T-helper 2 cell (primary cell): Measurements from ENCODE around the gene STEAP2.
"Not testable (repeated sequence)": the region's sequence is repeated elsewhere in the genome, so short reads cannot be mapped to it uniquely, and the experiment has no call there.

ENCODE experiments used
- DNase-seq, 5 experiments: peaks; one replicate each; pipeline versions ENCODE4 v3.0.0 to v3.0.0-alpha.2; 2012 to 2022
- total RNA-seq, 2 donors: gene quantifications; one replicate each; lab custom pipeline; 2026; lab: John Stamatoyannopoulos, UW

The STEAP2 gene
- total RNA-seq: 0.20 to 0.31 reads per million in 2 donors

DNA sequence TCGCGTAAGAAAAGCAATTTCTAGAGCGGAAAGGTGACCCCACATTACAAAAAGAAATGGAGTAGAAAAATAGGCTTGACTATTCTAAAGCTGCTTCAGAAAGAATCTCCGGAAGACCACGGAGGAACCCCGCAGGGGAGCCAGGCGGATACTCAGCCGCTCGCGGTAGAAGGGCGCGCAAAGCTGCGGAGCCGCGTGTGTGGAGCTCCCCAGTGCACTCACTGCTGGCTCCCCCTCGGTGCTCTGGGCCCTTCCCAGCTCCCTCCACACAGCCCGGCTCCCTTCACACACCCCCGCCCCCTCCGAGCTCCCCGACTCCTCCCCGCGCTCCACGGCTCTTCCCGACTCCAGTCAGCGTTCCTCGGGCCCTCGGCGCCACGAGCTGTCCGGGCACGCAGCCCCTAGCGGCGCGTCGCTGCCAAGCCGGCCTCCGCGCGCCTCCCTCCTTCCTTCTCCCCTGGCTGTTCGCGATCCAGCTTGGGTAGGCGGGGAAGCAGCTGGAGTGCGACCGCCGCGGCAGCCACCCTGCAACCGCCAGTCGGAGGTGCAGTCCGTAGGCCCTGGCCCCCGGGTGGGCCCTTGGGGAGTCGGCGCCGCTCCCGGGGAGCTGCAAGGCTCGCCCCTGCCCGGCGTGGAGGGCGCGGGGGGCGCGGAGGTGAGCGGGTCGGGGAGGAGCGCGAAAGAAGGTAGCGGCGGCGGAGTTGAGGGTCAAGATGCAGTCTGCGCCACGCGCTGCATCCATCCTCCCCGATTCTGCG is at the start of gene STEAP2:
Gene STEAP2 (plus strand): TSS at position 350 of the 758 bp plus-strand sequence. CDS start 13,343 bp downstream, outside the sequence.
- DNase-seq: peak in 1 of 5 experiments; percentile 32

DNA sequence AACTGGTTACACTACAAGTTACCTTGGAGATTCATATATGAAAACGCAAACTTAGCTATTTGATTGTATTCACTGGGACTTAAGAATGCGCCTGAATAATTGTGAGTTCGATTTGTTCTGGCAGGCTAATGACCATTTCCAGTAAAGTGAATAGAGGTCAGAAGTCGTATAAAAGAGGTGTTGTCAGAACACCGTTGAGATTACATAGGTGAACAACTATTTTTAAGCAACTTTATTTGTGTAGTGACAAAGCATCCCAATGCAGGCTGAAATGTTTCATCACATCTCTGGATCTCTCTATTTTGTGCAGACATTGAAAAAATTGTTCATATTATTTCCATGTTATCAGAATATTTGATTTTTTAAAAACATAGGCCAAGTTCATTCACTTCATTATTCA is 48.0 kb upstream of the STEAP2 start:
- no peak for DNase-seq

- no peak for DNase-seq
Observed at GRCh38 chr7:90165724-90166123, 45.8 kb upstream of the STEAP2 start.

DNA sequence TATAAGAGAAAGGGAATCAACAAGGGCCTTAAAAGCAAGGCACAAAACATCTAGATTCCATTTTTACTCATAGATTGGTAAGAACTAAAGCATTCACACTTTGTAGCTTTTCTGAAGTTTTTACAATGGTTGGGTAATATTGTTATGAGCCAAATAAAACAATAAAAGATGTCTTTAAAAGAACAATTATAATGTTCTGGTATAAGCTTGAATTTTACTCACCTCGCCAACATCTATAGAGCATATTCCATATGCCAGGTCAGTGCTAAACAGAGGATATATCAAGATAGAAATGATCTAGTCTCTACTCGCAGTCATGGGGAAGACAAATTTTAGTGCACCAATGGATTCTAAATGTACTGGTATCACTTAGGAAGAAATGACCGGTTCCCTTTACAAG is 45.4 kb upstream of the STEAP2 start:
- DNase-seq: no peak

DNA sequence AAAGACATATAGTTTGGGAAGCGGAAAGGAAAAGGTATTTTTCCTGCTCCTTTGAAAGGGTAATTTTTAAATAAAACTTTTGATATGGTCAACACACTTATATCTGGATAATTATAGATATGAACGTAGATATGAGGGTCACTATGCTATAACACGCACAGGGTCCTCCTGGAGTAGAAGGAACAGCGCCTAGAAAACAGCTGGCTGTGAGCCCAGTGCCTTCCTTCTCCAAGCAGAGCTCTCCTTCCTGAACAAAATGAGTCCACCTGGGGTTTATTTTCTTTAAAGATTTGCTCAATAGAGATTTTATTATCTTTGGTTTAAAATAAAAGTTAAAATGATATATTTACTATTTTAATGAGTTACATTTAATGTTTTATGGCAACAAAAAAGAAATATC is 44.2 kb upstream of the STEAP2 start:
- no peak for DNase-seq

GRCh38 chr7:90169891-90170290 is 41.6 kb upstream of the STEAP2 start:
- DNase-seq: no peak

- DNase-seq: no peak
Observed at GRCh38 chr7:90172121-90172520, 39.4 kb upstream of the STEAP2 start.

DNA sequence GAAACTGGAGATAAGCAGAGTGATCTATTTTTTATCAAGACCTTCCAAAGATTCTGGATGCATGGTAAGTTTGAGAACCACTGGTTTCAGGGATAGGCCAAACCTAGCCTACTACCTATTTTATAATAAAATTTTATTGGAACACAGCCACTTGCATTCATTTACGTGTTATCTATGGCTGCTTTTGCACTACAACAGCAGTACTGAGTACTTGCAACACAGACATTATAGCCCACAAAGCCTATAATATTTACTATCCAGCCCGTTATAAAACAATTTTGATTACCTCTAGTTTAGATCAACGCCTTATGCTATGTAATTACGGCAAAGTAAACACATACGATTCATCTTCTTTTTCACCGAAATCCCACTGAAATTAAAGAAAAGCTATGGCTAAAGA is 38.9 kb upstream of the STEAP2 start:
- no peak for DNase-seq

GRCh38 chr7:90173127-90173844 is 38.3 kb upstream of the STEAP2 start:
- no peak for DNase-seq

DNA sequence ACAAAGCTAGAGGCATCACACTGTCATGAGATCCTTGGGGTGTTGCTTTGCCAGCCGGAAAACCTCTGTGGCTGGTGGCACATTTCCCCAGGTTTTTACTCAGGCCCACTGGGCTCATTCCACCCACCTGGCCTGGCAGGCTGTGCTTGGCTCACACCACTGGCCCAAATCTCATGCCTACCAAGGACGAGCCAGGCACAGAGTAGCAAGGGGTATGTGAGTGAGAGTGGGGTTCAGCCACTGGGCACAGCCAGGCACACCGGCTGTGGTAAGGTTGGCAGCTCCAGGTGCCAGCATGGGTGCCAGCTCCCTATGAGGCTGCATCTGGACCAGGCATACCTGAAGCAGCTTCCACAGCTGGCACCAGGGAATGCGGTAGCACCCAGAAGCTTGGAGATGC is 35.9 kb upstream of the STEAP2 start:
- no peak for DNase-seq

DNA sequence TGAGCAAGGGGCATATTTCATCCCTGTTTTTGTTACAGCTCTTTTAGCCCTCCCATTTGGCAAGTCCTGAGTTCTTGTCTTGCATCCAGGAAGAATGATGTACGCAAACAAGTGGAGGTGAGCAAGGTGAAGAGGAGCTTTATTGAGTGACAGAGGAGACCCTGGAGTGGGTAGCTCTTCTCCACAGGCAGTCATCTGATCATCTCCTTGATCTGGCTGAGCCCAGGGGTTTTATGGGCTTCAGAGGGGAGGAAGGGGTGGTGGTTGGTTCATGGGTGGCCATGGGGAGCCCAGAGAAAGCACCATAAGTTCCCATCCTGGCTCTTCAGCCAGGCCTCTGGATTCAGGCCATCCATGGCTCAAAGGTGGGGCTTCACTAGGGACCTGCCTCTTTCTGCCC is 35.3 kb upstream of the STEAP2 start:
- DNase-seq: no peak

DNA sequence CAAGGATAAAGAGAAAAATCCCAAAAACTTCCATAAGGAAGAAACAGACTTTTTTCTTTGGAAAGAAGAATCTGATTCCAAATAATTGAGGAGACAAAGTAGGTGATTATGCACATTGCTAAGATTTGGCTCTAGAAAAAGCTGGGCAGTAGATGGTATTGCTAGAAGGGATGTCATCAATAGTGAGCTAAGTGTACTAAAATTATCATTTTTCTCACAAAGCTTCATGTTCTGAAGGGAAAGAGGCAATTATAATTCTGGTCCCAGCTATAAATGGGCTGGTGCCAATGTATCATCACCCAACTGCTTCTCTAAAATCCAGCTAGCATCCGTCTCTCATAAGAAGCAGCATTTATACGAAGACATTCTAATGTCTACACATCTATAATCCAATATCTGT is 33.4 kb upstream of the STEAP2 start:
- no peak for DNase-seq

DNA sequence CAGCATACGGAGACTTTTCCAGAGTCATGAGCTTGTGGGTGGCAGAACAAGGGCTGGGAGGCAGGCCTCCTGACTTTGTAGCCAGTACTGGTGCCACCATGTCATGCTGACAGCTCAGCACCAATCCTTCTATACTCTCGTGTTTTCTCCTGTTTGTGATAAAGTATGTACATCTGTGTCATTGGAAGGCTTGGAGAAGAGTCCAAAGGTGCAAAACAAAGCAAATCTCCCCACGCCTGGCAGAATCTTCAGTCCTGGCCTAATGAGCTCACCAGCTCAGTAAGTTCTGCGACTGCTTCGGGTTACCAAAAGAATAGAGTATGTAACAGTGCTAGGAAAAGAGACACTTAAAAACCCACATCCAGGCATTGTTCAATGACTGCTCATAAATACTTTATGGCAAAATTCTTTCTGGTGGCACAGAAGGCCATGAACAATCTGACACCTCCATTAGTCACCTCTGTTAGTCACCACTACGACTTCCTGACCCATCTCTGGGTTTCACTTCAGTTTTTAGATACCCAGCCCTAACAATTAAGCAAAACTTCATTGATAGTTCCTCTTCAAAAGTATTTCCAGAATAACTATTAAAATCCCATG is 32.8 kb upstream of the STEAP2 start:
- DNase-seq: no peak

DNA sequence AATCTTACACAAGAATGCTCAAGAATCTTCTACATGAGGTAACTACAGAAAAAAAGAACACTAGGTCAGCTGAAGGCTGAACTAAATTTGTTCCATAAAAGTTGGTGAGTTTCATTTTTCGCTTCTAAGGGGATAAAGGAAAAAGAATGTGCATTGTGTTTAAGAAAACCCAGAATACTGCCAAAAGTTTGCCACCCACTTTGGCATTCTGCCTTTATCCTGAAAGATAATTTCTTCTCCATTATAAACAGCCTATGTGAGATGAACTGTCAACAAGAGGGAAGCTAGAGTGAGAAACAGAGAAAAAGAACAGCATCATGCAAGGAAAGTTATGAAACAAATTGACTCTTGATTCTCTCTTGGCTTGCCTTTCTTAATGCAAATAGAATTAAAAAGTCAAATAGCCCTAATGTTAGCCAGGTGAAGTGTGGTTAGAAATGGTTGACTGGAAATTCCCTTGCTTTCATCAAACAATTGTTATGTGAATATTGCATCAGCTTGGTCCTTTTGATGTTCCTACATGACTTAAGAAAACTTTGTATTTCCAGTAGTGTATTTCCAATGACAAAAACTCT is 31.4 kb upstream of the STEAP2 start:
- DNase-seq: no peak

DNA sequence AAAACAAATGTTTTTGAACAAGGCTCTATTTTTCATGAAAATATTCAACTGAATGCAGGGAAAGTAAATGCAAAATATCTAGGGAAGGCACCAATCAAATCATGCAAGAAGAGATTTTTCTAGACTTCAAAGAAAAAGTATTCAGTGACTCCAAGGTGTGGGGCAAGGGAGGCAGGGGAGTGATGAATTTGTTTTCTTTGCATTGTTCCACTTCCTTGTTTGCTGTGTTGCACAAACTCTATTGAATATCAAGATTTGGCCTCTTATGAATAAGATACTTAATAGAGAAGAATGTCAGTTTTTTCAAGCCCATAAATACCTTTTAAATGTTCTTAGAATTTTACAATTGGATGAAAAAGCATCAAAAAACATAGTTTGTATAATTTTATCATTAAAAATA is 30.9 kb upstream of the STEAP2 start:
- no peak for DNase-seq

- DNase-seq: no peak
Observed at GRCh38 chr7:90181485-90181884, 30.1 kb upstream of the STEAP2 start.

GRCh38 chr7:90186290-90186689 is 25.2 kb upstream of the STEAP2 start:
- not testable (repeated sequence) for DNase-seq

GRCh38 chr7:90187507-90188050 is 24.0 kb upstream of the STEAP2 start:
- DNase-seq: no peak

GRCh38 chr7:90188281-90188680 is 23.3 kb upstream of the STEAP2 start:
- DNase-seq: no peak

- no peak for DNase-seq
Observed at GRCh38 chr7:90190995-90191394, 20.5 kb upstream of the STEAP2 start.

GRCh38 chr7:90191648-90192047 is 19.9 kb upstream of the STEAP2 start:
- DNase-seq: no peak

DNA sequence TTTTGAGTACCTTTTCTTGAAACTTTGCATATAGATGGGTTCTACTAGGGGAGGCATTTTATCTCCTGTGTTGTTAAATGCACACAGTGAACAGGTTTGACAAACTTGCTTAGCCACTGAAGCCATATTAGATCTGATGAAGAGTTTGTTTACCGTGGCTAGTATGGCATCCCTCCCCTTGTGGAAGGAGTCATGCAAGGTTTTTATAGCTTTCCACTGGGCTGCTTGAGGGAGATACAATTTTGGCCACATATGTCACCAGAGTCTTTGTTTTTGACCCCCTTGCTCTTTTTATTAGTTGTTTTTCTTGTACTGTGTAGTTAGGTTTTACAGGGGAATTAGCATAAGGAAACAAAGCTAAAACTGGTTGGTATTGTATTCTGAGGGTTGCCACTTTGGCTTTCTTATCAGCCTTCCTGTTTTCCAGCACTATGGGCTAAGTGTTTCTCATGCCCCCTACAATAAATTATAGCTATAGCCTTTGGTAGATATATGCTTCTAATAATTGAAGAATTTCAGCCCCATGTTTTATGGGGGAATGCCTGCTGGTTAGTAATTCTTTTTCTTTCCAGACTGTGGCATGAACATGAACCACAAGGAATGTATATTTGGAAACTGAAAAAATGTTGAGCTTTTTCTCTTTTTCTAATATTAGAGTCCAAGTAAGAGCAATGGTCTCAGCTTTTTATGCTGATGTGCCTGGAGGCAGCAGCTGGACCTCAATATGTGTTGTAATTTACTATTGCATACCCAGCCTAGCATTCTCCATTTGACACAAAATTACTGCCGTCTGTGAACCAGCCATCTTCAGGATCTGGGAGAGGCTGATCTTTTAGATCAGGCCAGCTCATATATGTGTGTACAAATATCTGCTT is 18.4 kb upstream of the STEAP2 start:
- DNase-seq: no peak
